ENCODE measurements around the gene FTHL17.

Gene FTHL17

GRCh38 chrX:31038575-31039326 is 33.1 kb downstream of the FTHL17 start:
- TF ChIP-seq POLR2AphosphoS5 (IDR thresholded peaks at IDR 0.05; ENCODE audit: low read depth, low read length) (no peak), SIN3A (IDR thresholded peaks at IDR 0.05; ENCODE audit: borderline replicate concordance, insufficient read depth, low read length) (no peak), REST (IDR thresholded peaks at IDR 0.05; ENCODE audit: insufficient read depth in 1 of 2, low read depth in 2 of 2, low read length in 2 of 2) (no peak), FOXP2 (optimal IDR thresholded peaks at IDR 0.05; ENCODE audit: borderline replicate concordance, extremely low read depth, extremely low read length, insufficient read depth) (no peak), TAF1 (IDR thresholded peaks at IDR 0.05; ENCODE audit: borderline replicate concordance, insufficient read depth, low read length) (no peak)

GRCh38 chrX:31036895-31037294 is 34.9 kb downstream of the FTHL17 start:
- TF ChIP-seq POLR2AphosphoS5 (IDR thresholded peaks at IDR 0.05; ENCODE audit: low read depth, low read length): no peak
- TF ChIP-seq FOXP2 (optimal IDR thresholded peaks at IDR 0.05; ENCODE audit: borderline replicate concordance, extremely low read depth, extremely low read length, insufficient read depth): no peak
- TF ChIP-seq REST (IDR thresholded peaks at IDR 0.05; ENCODE audit: insufficient read depth in 1 of 2, low read depth in 2 of 2, low read length in 2 of 2): no peak
- TF ChIP-seq TAF1 (IDR thresholded peaks at IDR 0.05; ENCODE audit: borderline replicate concordance, insufficient read depth, low read length): no peak
- no peak for TF ChIP-seq SIN3A (IDR thresholded peaks at IDR 0.05; ENCODE audit: borderline replicate concordance, insufficient read depth, low read length)

GRCh38 chrX:31027351-31027750 is 44.5 kb downstream of the FTHL17 start:
- TF ChIP-seq REST (IDR thresholded peaks at IDR 0.05; ENCODE audit: insufficient read depth in 1 of 2, low read depth in 2 of 2, low read length in 2 of 2): no peak
- TF ChIP-seq POLR2AphosphoS5 (IDR thresholded peaks at IDR 0.05; ENCODE audit: low read depth, low read length): no peak
- no peak for TF ChIP-seq TAF1 (IDR thresholded peaks at IDR 0.05; ENCODE audit: borderline replicate concordance, insufficient read depth, low read length)
- TF ChIP-seq FOXP2 (optimal IDR thresholded peaks at IDR 0.05; ENCODE audit: borderline replicate concordance, extremely low read depth, extremely low read length, insufficient read depth): no peak
- no peak for TF ChIP-seq SIN3A (IDR thresholded peaks at IDR 0.05; ENCODE audit: borderline replicate concordance, insufficient read depth, low read length)

- no peak for TF ChIP-seq FOXP2 (optimal IDR thresholded peaks at IDR 0.05; ENCODE audit: borderline replicate concordance, extremely low read depth, extremely low read length, insufficient read depth)
These were observed 47.0 kb downstream of the FTHL17 start for GRCh38 chrX:31024866-31025265.

- TF ChIP-seq POLR2AphosphoS5 (IDR thresholded peaks at IDR 0.05; ENCODE audit: low read depth, low read length) (no peak), TAF1 (IDR thresholded peaks at IDR 0.05; ENCODE audit: borderline replicate concordance, insufficient read depth, low read length) (no peak), SIN3A (IDR thresholded peaks at IDR 0.05; ENCODE audit: borderline replicate concordance, insufficient read depth, low read length) (no peak), REST (IDR thresholded peaks at IDR 0.05; ENCODE audit: insufficient read depth in 1 of 2, low read depth in 2 of 2, low read length in 2 of 2) (no peak), FOXP2 (optimal IDR thresholded peaks at IDR 0.05; ENCODE audit: borderline replicate concordance, extremely low read depth, extremely low read length, insufficient read depth) (no peak)
These were observed 50.3 kb downstream of the FTHL17 start for GRCh38 chrX:31021537-31021936.
